ENCODE data around the gene CBFA2T2. TPM values are rescaled to one million over a fixed set of nuclear protein-coding genes. Genes with fewer than 3 reads are reported as not detected.

Gene CBFA2T2
- total RNA-seq, 2 experiments from 2014 or later, result 17.9 to 18.6 TPM

DNA sequence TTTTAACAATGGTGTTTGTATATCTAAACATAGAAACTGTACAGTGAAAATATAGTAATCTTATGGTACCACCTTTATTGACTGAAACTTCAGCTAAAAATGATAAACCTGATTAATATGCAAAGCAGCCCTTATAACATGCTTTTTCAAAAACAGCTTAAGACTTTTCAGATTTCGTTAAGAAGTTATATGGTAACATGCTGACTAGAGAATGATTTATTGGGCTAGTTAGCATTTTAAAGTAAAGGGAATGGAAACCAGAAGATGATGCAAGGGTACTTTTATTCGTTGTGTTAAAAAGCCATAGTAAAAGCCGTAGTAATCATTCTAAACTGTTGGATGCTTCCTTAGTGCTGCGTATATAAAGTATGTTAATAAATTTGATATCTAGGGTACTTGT lies 50.5 kb downstream of the CBFA2T2 start:
- no peak overlapping the region for H3K27ac Mint-ChIP-seq
- CTCF ChIA-PET, result no interaction called here
- no peak overlapping the region for H3K4me3 ChIP-seq (ENCODE audit: low read length)
- POLR2A ChIA-PET, result interaction anchor here (0.6 kb wide), 1 partner anchor 50 kb away, joined by 3 read pairs; the partner anchor contains the start of gene CBFA2T2
- no peaks in the 10 kb centered on the region for H3K27me3 ChIP-seq (ENCODE audit: control insufficient read depth in 1 of 2, insufficient read depth in 2 of 2, low read length in 2 of 2)
- ATAC-seq (ENCODE audit: poor library complexity), result no peak
- peaks cover 6% of the 10 kb centered on the region for H3K36me3 Mint-ChIP-seq (ENCODE audit: low read depth)
- DNase-seq, result no peak
- intact Hi-C loops (cut with DNase I, micrococcal nuclease), result loop anchor here (5.0 to 10.0 kb wide), 2 partner anchors 33 to 46 kb away; partner anchors contain the start of gene CBFA2T2 (in 1 of the 2)
- no peaks in the 10 kb centered on the region for H3K9me3 Mint-ChIP-seq
- TF ChIP-seq CTCF (IDR thresholded peaks at IDR 0.05), result no peak
- H3K4me3 Mint-ChIP-seq, result no peak overlapping the region
- no peaks in the 10 kb centered on the region for H3K4me1 ChIP-seq (ENCODE audit: insufficient read depth, low read length)
- no peak overlapping the region for H3K27ac ChIP-seq (ENCODE audit: low read depth in 1 of 2, low read length in 2 of 2)
- no peaks in the 10 kb centered on the region for H3K36me3 ChIP-seq (ENCODE audit: insufficient read depth, low read length)
- H3K27me3 Mint-ChIP-seq, result no peaks in the 10 kb centered on the region
- H3K9me3 ChIP-seq (ENCODE audit: control insufficient read depth in 1 of 2, insufficient read depth in 1 of 2, low read length in 2 of 2), result no peaks in the 10 kb centered on the region
- H3K4me1 Mint-ChIP-seq (ENCODE audit: low read depth), result peaks cover 32% of the 10 kb centered on the region

DNA sequence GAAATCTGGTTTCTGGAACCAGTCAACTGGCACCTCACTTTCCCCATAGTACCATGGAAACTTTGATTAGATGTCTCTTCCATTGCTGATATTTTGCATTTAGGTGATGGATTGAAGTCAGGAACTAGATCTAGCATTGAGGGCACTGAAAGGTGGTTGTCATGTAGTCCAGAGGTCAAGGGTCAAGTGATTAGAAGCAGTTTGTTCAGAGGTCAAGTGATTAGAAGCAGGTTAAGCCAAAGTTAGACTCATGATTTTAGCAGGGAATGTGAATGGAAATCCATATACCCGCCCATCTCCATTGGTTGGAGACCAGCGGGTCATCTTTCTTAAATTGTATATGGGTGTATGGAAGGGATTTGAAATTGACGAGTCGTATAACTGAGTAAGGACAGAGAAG lies 51.2 kb downstream of the CBFA2T2 start:
- intact Hi-C loops (cut with DNase I, micrococcal nuclease), result loop anchor here (5.0 to 10.0 kb wide), 2 partner anchors 34 to 46 kb away; partner anchors contain the start of gene CBFA2T2 (in 1 of the 2)
- H3K9me3 Mint-ChIP-seq, result no peaks in the 10 kb centered on the region

GRCh38 chr20:33541797-33542196 lies 51.9 kb downstream of the CBFA2T2 start:
- Histone ChIP-seq H3K27ac (ENCODE audit: low read depth in 1 of 2, low read length in 2 of 2) (no peak overlapping the region), H3K36me3 (ENCODE audit: insufficient read depth, low read length) (no peaks in the 10 kb centered on the region), H3K9me3 (ENCODE audit: control insufficient read depth in 1 of 2, insufficient read depth in 1 of 2, low read length in 2 of 2) (no peaks in the 10 kb centered on the region), H3K4me1 (ENCODE audit: insufficient read depth, low read length) (no peaks in the 10 kb centered on the region), H3K4me3 (ENCODE audit: low read length) (no peak overlapping the region), H3K27me3 (ENCODE audit: control insufficient read depth in 1 of 2, insufficient read depth in 2 of 2, low read length in 2 of 2) (no peaks in the 10 kb centered on the region)
- no peak for ATAC-seq (ENCODE audit: poor library complexity)
- H3K36me3 Mint-ChIP-seq (ENCODE audit: low read depth), result peaks cover 6% of the 10 kb centered on the region
- ChIA-PET POLR2A (no interaction called here), CTCF (no interaction called here)
- TF ChIP-seq CTCF (IDR thresholded peaks at IDR 0.05), result no peak
- H3K4me1 Mint-ChIP-seq (ENCODE audit: low read depth), result peaks cover 32% of the 10 kb centered on the region
- no peaks in the 10 kb centered on the region for H3K27me3 Mint-ChIP-seq
- no peak overlapping the region for H3K4me3 Mint-ChIP-seq
- intact Hi-C loops (cut with DNase I, micrococcal nuclease), result loop anchor here (5.0 to 10.0 kb wide), 2 partner anchors 34 to 47 kb away; partner anchors contain the start of gene CBFA2T2 (in 1 of the 2)
- H3K9me3 Mint-ChIP-seq, result no peaks in the 10 kb centered on the region
- no peak overlapping the region for H3K27ac Mint-ChIP-seq
- no peak for DNase-seq

More for the DNA sequence above, 51.2 kb downstream of the CBFA2T2 start:
- H3K27ac Mint-ChIP-seq, result no peak overlapping the region
- peaks cover 32% of the 10 kb centered on the region for H3K4me1 Mint-ChIP-seq (ENCODE audit: low read depth)
- H3K27me3 ChIP-seq (ENCODE audit: control insufficient read depth in 1 of 2, insufficient read depth in 2 of 2, low read length in 2 of 2), result no peaks in the 10 kb centered on the region
- ChIA-PET CTCF (no interaction called here), POLR2A (no interaction called here)
- no peak for ATAC-seq (ENCODE audit: poor library complexity)
- no peak for TF ChIP-seq CTCF (IDR thresholded peaks at IDR 0.05)
- H3K27me3 Mint-ChIP-seq, result no peaks in the 10 kb centered on the region
- H3K4me3 Mint-ChIP-seq, result no peak overlapping the region
- no peaks in the 10 kb centered on the region for H3K36me3 ChIP-seq (ENCODE audit: insufficient read depth, low read length)
- H3K4me3 ChIP-seq (ENCODE audit: low read length), result no peak overlapping the region
- no peak for DNase-seq
- H3K27ac ChIP-seq (ENCODE audit: low read depth in 1 of 2, low read length in 2 of 2), result no peak overlapping the region
- H3K9me3 ChIP-seq (ENCODE audit: control insufficient read depth in 1 of 2, insufficient read depth in 1 of 2, low read length in 2 of 2), result no peaks in the 10 kb centered on the region
- peaks cover 6% of the 10 kb centered on the region for H3K36me3 Mint-ChIP-seq (ENCODE audit: low read depth)
- H3K4me1 ChIP-seq (ENCODE audit: insufficient read depth, low read length), result no peaks in the 10 kb centered on the region

Data from CD4-positive, alpha-beta T cell (primary cell).